GM10248 (cell line): ENCODE results near the gene SLX4IP.

Experiments used
- CTCF ChIA-PET: fragments of 300-600 bp; sonication (Branson Sonifier 250); formaldehyde crosslinking; extraction: SDS; loops from one replicate; lab custom pipeline; 2021; ENCODE audit warnings: antibody characterized with exemption; lab: Yijun Ruan, JAX
- POLR2A ChIA-PET: fragments of 350-650 bp; sonication (Branson Sonifier 250); formaldehyde crosslinking; extraction: SDS; loops from one replicate; lab custom pipeline; 2020; ENCODE audit warnings: antibody characterized with exemption; lab: Yijun Ruan, JAX
- DNase-seq: peaks from one replicate; pipeline ENCODE4 v3.0.0; 2012; ENCODE audit errors: extremely low spot score
- TF ChIP-seq, protein P1 (sequence below): IDR thresholded peaks from 2 replicates; pipeline ENCODE4 v1.5.1; 2012; ENCODE audit warnings: mild to moderate bottlenecking, low read depth; ENCODE audit errors: extremely low read depth, missing control alignments, control extremely low read depth

Gene SLX4IP

DNA sequence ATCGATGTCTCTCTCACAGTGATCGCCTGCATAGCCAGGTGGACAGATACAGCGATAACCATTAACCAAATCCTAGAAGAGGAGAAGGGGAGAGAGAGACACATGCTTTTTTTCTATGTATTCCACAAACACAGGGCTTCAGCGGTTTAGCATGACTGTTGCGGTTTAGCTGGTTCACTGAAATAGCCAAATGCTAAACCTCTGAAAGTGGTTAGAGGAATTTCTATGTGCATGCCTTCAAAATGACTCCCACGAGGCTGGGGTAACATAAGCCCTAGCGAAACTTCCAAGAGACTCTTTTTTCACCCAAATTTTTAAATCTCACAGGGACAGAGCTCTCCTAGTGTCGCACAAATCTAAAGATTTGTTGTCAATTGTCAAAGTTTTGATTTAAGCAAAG, 213.5 kb downstream of the SLX4IP start:
- no peak for DNase-seq
- TF ChIP-seq, protein P1, sequence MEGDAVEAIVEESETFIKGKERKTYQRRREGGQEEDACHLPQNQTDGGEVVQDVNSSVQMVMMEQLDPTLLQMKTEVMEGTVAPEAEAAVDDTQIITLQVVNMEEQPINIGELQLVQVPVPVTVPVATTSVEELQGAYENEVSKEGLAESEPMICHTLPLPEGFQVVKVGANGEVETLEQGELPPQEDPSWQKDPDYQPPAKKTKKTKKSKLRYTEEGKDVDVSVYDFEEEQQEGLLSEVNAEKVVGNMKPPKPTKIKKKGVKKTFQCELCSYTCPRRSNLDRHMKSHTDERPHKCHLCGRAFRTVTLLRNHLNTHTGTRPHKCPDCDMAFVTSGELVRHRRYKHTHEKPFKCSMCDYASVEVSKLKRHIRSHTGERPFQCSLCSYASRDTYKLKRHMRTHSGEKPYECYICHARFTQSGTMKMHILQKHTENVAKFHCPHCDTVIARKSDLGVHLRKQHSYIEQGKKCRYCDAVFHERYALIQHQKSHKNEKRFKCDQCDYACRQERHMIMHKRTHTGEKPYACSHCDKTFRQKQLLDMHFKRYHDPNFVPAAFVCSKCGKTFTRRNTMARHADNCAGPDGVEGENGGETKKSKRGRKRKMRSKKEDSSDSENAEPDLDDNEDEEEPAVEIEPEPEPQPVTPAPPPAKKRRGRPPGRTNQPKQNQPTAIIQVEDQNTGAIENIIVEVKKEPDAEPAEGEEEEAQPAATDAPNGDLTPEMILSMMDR: no peak
- ChIA-PET POLR2A (no interaction called here), CTCF (interaction anchor here (0.8 to 3.9 kb wide), 9 partner anchors 9 to 670 kb away, joined by 3 to 17 read pairs (median 4); no protein-coding TSS in a partner anchor)

DNA sequence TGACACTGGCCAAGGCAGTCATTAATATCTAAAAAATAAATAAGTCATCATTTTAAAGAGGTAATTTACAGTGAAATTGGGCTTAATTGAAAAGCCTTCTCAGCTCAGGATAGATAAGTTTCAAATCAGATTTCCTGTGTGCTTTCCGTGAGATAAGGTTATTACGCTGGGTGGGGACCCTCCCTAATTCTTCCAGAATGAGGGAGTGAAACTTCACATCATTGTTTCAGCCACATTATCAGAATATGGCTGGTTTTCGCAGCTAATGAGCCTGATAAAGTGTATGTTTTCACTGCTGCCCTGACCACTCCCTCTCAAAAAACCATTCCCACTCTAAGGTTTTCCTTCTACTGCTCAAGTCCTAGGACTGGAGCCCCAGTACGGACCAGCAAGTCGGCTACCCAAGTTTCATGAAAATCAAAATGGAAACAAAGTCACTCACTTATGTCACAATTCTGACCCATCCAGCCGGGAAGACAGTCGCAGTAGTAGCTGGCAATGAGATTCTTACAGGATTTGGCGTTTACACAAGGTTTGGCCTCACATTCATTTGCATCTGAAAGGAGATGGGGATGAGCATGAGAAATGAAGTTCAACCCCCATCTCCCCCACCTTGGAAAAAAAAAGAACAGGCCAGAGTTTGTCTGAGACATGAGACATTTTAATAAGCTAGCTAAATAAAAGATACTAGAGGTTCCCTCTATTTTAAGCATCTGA, 214.1 kb downstream of the SLX4IP start:
- no peak for DNase-seq
- TF ChIP-seq, protein P1: no peak
- POLR2A ChIA-PET: interaction anchor here (0.9 kb wide), 1 partner anchor 9 kb away, joined by 3 read pairs; no protein-coding TSS in a partner anchor
- CTCF ChIA-PET: interaction anchor here (0.8 to 3.9 kb wide), 13 partner anchors 9 to 671 kb away, joined by 3 to 17 read pairs (median 3); no protein-coding TSS in a partner anchor

DNA sequence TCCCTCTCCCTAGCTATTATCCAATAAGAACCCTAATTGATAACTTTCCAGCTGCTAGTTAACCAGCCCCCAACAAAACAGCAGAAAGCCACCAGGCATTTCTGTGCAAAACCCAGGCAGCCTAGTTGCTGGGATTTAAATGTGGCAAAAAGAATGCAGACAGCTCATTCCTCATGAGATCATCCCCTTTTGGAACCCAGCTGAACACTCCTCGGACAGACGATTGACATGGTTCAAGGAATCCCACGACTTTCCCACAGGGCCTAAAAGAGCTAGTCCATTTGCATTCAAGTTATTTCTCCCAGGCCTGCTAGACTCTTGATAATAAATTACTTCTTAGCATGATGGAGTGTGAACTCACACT, 214.7 kb downstream of the SLX4IP start:
- TF ChIP-seq, protein P1: no peak
- CTCF ChIA-PET: interaction anchor here (0.8 to 3.9 kb wide), 9 partner anchors 10 to 671 kb away, joined by 3 to 17 read pairs (median 3); no protein-coding TSS in a partner anchor
- no peak for DNase-seq
- POLR2A ChIA-PET: interaction anchor here (0.9 to 1.1 kb wide), 2 partner anchors 8 to 10 kb away, joined by 3 read pairs; no protein-coding TSS in a partner anchor

DNA sequence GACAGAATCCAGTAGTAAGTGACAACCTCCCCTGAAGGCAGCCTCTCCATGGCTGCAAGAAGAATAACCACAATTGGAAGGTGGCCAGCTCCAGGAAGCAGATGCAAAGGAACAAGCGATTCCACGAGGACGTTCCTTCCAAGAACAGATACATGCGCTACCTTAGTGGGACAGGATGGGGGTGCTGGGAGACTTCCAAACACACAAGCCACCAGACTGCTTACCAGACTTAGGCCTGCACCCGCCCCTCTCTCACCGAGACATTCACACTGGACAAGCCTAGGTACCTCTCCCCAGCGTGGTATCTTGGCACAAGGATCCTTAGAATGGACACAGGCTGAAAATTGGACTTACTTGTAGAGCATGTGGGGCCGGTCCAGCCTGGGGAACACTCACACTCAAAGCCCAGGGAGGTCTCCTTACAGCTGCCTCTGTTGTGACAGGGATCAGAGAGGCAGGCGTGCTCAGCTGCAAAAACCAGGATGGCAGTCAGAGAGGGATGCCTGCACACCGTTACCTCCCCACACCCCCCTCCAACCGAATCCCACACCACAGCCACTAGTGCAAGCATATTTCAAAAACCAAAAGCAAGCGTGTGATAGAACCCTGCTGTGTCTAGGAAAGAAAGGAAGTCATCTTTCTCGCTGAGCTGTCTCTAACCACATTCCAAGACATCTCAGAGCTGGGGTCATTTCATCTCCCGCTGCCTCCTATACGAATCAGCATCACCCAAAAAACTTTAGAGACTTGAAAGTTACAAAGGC, 216.3 kb downstream of the SLX4IP start:
- TF ChIP-seq, protein P1: peak; percentile 6
- no peak for DNase-seq
- ChIA-PET CTCF (interaction anchor here (0.8 to 3.9 kb wide), 4 partner anchors 9 to 616 kb away, joined by 3 to 17 read pairs (median 7); no protein-coding TSS in a partner anchor), POLR2A (no interaction called here)

DNA sequence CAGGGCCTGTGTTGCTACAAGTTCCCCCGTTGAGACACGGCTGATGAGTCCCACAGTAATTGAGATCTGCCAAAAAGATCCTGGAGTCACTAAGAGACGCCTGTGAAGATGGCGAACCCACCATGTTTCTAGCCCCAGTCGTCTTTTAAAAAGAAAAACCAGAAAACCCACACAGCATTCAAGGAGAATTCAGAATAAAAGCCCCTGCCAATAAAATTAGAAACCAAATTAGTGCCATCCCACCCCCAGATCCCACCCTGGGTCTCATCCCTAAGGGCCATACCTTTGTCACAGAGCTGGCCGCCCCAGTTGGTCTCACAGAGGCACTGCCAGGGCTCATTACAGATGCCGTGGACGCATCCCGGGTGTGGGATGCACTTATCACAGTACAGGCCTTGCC, 217.1 kb downstream of the SLX4IP start:
- no peak for DNase-seq
- ChIA-PET CTCF (interaction anchor here (0.8 to 3.9 kb wide), 3 partner anchors 9 to 20 kb away, joined by 3 to 17 read pairs (median 11); no protein-coding TSS in a partner anchor), POLR2A (no interaction called here)
- TF ChIP-seq, protein P1: no peak

DNA sequence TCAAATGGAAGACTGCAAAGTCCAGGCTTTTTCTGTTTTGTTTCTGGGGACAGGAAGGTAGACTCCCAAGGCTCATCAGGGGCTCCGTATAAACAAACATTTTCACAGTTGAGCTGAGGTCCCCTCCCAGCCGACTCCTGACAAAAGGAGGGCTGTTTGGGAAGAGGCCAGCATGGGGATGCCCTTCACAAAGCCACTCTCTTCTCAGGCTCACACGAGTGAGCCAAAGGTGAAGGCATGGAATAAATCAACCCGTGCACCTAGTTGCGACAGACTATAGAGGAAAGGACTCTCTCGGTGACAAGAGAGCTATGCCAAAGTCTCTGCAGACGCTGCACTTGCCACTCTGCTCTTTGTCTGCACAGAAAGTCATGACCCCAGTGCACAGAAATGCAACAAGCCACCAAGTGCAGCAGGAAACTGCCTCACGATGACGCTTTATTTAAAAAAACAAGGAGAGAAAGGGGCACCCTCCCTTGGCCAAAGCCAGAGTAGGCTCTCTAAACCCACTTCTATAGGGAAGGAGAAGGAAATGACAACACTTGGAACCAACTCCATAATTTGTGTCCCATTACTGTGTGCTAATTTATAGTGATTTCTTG, 217.7 kb downstream of the SLX4IP start:
- ChIA-PET POLR2A (no interaction called here), CTCF (interaction anchor here (2.4 kb wide), 1 partner anchor 19 kb away, joined by 11 read pairs; no protein-coding TSS in a partner anchor)
- TF ChIP-seq, protein P1: no peak
- DNase-seq: no peak
